Measurements from ENCODE around the gene P3R3URF.
A peak's percentile ranks its signal among the peaks of the same experiment; 100 is the strongest.

Gene P3R3URF

GRCh38 chr1:46130606-46131005 is 45.7 kb downstream of the P3R3URF start:
- 7% methylated on average over 3 of the region's 5 CpGs for WGBS (ENCODE audit: insufficient coverage)
- POLR2A ChIA-PET, result interaction anchor here (0.8 kb wide), 1 partner anchor 36 kb away, joined by 3 read pairs; no protein-coding TSS in a partner anchor
- H3K4me1 ChIP-seq (ENCODE audit: control extremely low read depth in 1 of 4, control insufficient read depth in 4 of 4, insufficient read depth in 4 of 4, low read length in 3 of 4), result peaks cover 3 to 32% (median 26%) of the 10 kb centered on the region in 4 experiments
- CTCF ChIA-PET, result interaction anchor here (0.7 kb wide), 1 partner anchor 113 kb away, joined by 3 read pairs; no protein-coding TSS in a partner anchor
- H3K4me3 ChIP-seq (ENCODE audit: control insufficient read depth in 1 of 7, extremely low read depth in 1 of 7, insufficient read depth in 4 of 7, low read depth in 2 of 7, low read length in 6 of 7), result peak overlapping the region in 4 of 7 experiments; percentile 34 to 87 (median 72)
- no peaks in the 10 kb centered on the region for H3K9me3 ChIP-seq (ENCODE audit: control extremely low read depth in 1 of 5, control insufficient read depth in 4 of 5, insufficient read depth in 2 of 5, low read depth in 1 of 5, low read length in 4 of 5)
- H3K27ac ChIP-seq (ENCODE audit: insufficient read depth in 1 of 2, low read depth in 1 of 2, low read length in 2 of 2, poor library complexity in 1 of 2, severe bottlenecking in 2 of 2), result peak overlapping the region in 1 of 2 experiments; percentile 6
- peaks cover 5 to 29% (median 12%) of the 10 kb centered on the region in 5 experiments for H3K27me3 ChIP-seq (replicated peaks in 2 of 5; ENCODE audit: control insufficient read depth in 4 of 5, insufficient read depth in 5 of 5, low read length in 4 of 5)
- peak in 1 of 3 donors; percentile 22 for DNase-seq
- no peaks in the 10 kb centered on the region for H3K36me3 ChIP-seq (ENCODE audit: control insufficient read depth in 4 of 4, insufficient read depth in 4 of 4, low read length in 3 of 4)

- POLR2A ChIA-PET, result no interaction called here
- CTCF ChIA-PET, result interaction anchor here (0.7 kb wide), 1 partner anchor 113 kb away, joined by 3 read pairs; no protein-coding TSS in a partner anchor
Observed at GRCh38 chr1:46130121-46130520, 46.2 kb downstream of the P3R3URF start.

GRCh38 chr1:46128344-46128743 is 47.9 kb downstream of the P3R3URF start:
- CTCF ChIA-PET, result interaction anchor here (1.6 kb wide), 1 partner anchor 13 kb away, joined by 4 read pairs; no protein-coding TSS in a partner anchor
- Histone ChIP-seq H3K9me3 (ENCODE audit: control extremely low read depth in 1 of 5, control insufficient read depth in 4 of 5, insufficient read depth in 2 of 5, low read depth in 1 of 5, low read length in 4 of 5) (no peaks in the 10 kb centered on the region), H3K36me3 (ENCODE audit: control insufficient read depth in 4 of 4, insufficient read depth in 4 of 4, low read length in 3 of 4) (no peaks in the 10 kb centered on the region), H3K27me3 (replicated peaks in 2 of 5; ENCODE audit: control insufficient read depth in 4 of 5, insufficient read depth in 5 of 5, low read length in 4 of 5) (peaks cover 5 to 29% (median 12%) of the 10 kb centered on the region in 5 experiments), H3K4me3 (ENCODE audit: control insufficient read depth in 1 of 7, extremely low read depth in 1 of 7, insufficient read depth in 4 of 7, low read depth in 2 of 7, low read length in 6 of 7) (no peak overlapping the region), H3K27ac (ENCODE audit: insufficient read depth in 1 of 2, low read depth in 1 of 2, low read length in 2 of 2, poor library complexity in 1 of 2, severe bottlenecking in 2 of 2) (no peak overlapping the region), H3K4me1 (ENCODE audit: control extremely low read depth in 1 of 4, control insufficient read depth in 4 of 4, insufficient read depth in 4 of 4, low read length in 3 of 4) (peaks cover 0 to 25% (median 20%) of the 10 kb centered on the region in 4 experiments)
- WGBS (ENCODE audit: insufficient coverage), result no CpG with 5 or more reads among the region's 3 CpGs
- POLR2A ChIA-PET, result no interaction called here
- no peak for DNase-seq

More at GRCh38 chr1:46130121-46130520, 46.2 kb downstream of the P3R3URF start:
- H3K36me3 ChIP-seq (ENCODE audit: control insufficient read depth in 4 of 4, insufficient read depth in 4 of 4, low read length in 3 of 4), result no peaks in the 10 kb centered on the region
- DNase-seq, result no peak
- peak overlapping the region in 1 of 7 experiments; percentile 70 for H3K4me3 ChIP-seq (ENCODE audit: control insufficient read depth in 1 of 7, extremely low read depth in 1 of 7, insufficient read depth in 4 of 7, low read depth in 2 of 7, low read length in 6 of 7)
- WGBS (ENCODE audit: insufficient coverage), result no CpG with 5 or more reads among the region's 1 CpG
- H3K9me3 ChIP-seq (ENCODE audit: control extremely low read depth in 1 of 5, control insufficient read depth in 4 of 5, insufficient read depth in 2 of 5, low read depth in 1 of 5, low read length in 4 of 5), result no peaks in the 10 kb centered on the region
- peaks cover 3 to 32% (median 26%) of the 10 kb centered on the region in 4 experiments for H3K4me1 ChIP-seq (ENCODE audit: control extremely low read depth in 1 of 4, control insufficient read depth in 4 of 4, insufficient read depth in 4 of 4, low read length in 3 of 4)
- H3K27me3 ChIP-seq (replicated peaks in 2 of 5; ENCODE audit: control insufficient read depth in 4 of 5, insufficient read depth in 5 of 5, low read length in 4 of 5), result peaks cover 5 to 29% (median 12%) of the 10 kb centered on the region in 5 experiments
- H3K27ac ChIP-seq (ENCODE audit: insufficient read depth in 1 of 2, low read depth in 1 of 2, low read length in 2 of 2, poor library complexity in 1 of 2, severe bottlenecking in 2 of 2), result peak overlapping the region in 1 of 2 experiments; percentile 6

Measured in common myeloid progenitor, CD34-positive (primary cell).